Pulmonary artery endothelial cell (primary cell): ENCODE results near the gene TBCB. TPM values are rescaled to one million over a fixed set of nuclear protein-coding genes. Genes with fewer than 3 reads are reported as not detected.
"Not testable (repeated sequence)": the region's sequence is repeated elsewhere in the genome, so short reads cannot be mapped to it uniquely, and the experiment has no call there.

Experiments
- DNase-seq: peaks from one replicate; pipeline ENCODE4 v3.0.0-alpha.2; 2011; ENCODE audit warnings: low read depth, low spot score
- total RNA-seq: library from RNA; depleted of rRNA; stranded (reverse); fragments of >200 nt; gene quantifications from 2 replicates; pipeline ENCODE4 v1.2.3, GENCODE V29; 2014

TBCB gene
- total RNA-seq, 1 donor from 2014 or later = 196 TPM

DNA sequence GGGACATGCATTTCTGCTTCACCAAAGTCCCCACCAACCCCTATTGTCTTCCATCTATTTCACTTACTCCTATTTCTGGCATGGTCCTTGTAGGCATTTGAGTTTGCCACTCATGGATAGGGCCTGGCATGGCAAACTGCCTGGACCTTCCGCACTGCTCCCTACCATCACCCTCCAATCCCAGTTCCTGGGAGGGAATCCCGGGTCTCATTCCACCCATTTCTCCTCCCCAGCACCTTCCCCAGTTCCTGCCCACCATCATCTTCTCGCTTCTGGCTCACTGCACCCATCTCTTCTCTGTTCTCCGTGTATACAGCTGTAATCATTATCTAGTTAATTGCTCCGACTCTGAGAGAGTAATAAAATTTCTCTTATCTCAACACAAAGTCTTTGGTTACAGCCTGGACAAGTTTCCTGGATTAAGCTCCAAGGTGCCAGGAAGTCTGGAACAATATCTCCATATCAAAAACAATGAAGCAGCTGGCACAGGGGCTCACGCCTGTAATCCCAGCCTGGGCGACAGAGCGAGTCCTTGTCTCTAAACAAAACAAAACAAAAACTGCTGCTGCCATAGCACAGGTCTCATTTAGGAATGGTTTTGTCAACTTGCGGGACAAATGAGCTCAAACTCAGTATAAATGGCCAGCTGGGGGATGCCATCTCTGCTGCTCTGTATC lies 54.0 kb downstream of the TBCB start:
- peak; percentile 69 for DNase-seq

DNA sequence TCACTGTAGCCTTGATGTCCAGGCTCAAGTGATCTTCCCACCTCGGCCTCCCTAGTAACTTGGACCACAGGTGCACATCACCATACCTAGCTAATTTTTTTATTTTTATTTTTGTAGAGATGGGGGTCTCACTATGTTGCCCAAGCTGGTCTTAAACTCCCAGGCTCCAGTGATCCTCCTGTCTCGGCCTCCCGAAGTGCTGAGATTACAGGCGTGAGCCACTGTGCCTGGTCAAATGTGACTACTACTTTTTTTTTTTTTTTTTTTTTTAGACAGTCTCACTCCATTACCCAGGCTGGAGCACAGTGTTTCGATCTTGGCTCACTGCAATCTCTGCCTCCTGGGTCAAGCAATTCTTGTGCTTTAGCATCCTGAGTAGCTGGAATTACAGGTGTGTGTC lies 57.6 kb downstream of the TBCB start:
- no peak for DNase-seq

DNA sequence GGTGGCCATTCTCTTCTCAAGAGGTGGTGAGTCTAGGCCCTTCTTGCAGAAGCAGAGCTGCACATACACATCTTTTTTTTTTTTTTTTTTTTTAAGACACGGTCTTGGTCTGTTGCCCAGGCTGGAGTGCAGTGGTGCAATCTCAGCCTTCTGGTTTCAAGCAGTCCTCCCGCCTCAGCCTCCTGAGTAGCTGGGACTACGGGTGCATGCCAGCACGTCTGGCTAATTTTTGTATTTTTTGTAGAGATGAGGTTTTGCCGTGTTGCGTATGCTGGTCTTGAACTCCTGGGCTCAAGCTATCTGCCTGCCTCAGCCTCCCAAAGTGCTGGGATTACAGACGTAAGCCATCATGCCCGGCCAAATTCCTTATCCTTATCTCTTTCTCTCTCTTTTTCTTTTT lies 58.6 kb downstream of the TBCB start:
- not testable (repeated sequence) for DNase-seq

Other genes starting within 250 kb of the TBCB start
- 2.4 and 4.0 TPM in 2 replicates for gene APLP1, start 246.9 kb upstream of the TBCB start, total RNA-seq
- gene NFKBID, start 214.9 kb upstream of the TBCB start, total RNA-seq = 2.0 and 3.4 TPM in 2 replicates
- not detected in 2 replicates for gene HCST, start 212.9 kb upstream of the TBCB start, total RNA-seq
- not detected in 2 replicates for gene TYROBP, start 207.2 kb upstream of the TBCB start, total RNA-seq
- 2.6 and 3.0 TPM in 2 replicates for gene LRFN3, start 179.1 kb upstream of the TBCB start, total RNA-seq
- gene SDHAF1, start 120.3 kb upstream of the TBCB start, total RNA-seq = 7.4 and 11.3 TPM in 2 replicates
- gene SYNE4, start 106.7 kb upstream of the TBCB start, total RNA-seq = under 0.01 and 0.07 TPM in 2 replicates
- gene ALKBH6, start 101.3 kb upstream of the TBCB start, total RNA-seq = 8.6 and 10.3 TPM in 2 replicates
- gene CLIP3, start 82.6 kb upstream of the TBCB start, total RNA-seq = 2.3 and 2.6 TPM in 2 replicates
- 0.92 and 1.0 TPM in 2 replicates for gene THAP8, start 61.2 kb upstream of the TBCB start, total RNA-seq
- 4.5 and 7.5 TPM in 2 replicates for gene WDR62, start 60.6 kb upstream of the TBCB start, total RNA-seq
- gene OVOL3, start 4.3 kb upstream of the TBCB start, total RNA-seq = not detected in 2 replicates
- gene POLR2I, start 593 bp upstream of the TBCB start, total RNA-seq = 109 and 122 TPM in 2 replicates
- gene CAPNS1, start 24.6 kb downstream of the TBCB start, total RNA-seq = 308 and 425 TPM in 2 replicates
- gene COX7A1, start 37.0 kb downstream of the TBCB start, total RNA-seq = 6.6 and 10.8 TPM in 2 replicates
- 3.9 and 6.6 TPM in 2 replicates for gene ZNF565, start 99.2 kb downstream of the TBCB start, total RNA-seq
- gene ZNF146, start 99.6 kb downstream of the TBCB start, total RNA-seq = 99.3 and 102 TPM in 2 replicates